NCI-H526 treated with DMSO at 0.1 percent for 48 hours (cell line): ENCODE measurements around the gene BAIAP2L2.

Source experiments
- DNase-seq: peaks from one replicate; lab custom pipeline; 2025; lab: John Stamatoyannopoulos, UW

The BAIAP2L2 gene

DNA sequence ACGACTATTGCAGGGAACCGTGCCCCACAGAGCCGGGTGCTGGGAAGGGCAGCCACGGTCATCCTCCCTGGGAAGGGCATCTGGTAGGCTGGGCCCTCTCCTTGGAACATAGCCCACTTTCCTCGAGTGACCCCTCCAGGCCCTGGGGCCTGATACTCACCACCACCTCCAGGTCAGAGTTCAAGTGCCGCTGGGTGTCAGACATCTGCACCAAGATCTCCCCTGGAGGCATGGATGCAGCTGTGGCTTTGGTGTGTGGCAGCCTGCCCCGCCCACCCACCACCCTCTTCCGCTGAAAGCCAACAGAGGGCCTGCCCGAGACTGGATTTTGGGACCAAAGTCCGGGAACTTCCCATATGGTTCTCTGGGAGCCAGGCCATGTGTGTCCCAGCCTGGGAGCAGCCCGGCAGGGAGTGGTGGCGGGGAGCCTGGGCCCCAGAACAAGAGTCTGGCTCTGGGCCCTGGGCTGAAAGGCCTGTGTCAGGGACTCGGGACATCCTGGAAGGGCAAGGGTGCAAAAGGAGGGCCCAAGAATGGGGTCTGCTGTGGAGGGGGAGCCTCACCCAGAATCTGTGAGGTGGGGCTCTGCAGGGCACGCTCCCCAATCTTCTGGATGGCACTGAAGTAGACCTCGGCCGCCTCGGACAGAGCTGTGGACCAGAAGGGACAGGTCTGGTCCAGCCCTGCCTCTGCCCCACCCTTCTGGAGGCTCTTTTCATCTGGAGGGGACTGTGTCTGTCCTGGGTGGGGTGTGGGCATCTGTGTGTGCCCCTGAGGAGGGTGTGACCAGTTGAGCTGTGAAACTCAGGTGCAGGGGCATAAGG lies 2.6 kb downstream of the BAIAP2L2 start:
- DNase-seq = no peak

- no peak for DNase-seq
Measured at GRCh38 chr22:38106814-38107578, 3.5 kb downstream of the BAIAP2L2 start.

- DNase-seq = no peak
Measured at GRCh38 chr22:38104084-38104483, 6.4 kb downstream of the BAIAP2L2 start.

DNA sequence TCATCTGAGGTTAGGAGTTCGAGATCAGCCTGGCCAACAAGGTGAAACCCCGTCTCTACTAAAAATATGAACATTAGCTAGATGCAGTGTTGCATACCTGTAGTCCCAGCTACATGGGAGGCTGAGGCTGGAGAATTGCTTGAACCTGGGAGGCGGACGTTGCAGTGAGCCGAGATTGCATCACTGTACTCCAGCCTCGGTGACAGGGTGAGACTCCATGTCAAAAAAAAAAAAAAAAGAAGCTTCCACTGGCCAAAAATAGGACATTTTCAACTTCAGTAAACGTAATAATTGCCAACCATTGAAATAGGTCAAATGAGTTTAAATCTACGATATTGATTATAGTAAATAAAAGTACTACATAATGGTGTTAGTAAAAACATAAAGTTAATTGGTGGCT lies 6.8 kb downstream of the BAIAP2L2 start:
- no peak for DNase-seq

GRCh38 chr22:38098410-38099249 lies 11.9 kb downstream of the BAIAP2L2 start:
- DNase-seq = no peak

- DNase-seq = no peak
Measured at GRCh38 chr22:38097557-38098409, 12.7 kb downstream of the BAIAP2L2 start.

DNA sequence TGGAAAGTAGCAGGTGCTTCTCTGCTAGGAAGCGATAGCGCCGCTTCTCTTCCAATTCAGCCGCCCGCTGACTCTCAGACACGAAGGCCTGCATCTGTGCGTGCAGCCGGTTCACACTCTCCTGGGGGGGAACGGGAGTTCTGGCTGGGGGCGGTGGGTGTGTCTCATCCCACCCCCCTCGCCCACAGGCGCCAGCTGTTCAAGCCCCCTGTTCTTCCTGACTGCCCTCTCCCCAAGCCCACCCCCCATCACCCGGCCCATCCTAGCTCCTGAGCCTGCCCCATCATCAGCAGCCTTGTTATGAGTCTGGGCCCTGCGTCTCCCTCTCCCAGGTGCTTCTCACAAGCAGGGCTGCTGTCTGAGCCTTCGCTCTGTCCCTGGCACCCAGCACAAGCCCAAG lies 13.4 kb downstream of the BAIAP2L2 start:
- DNase-seq = no peak

- DNase-seq = no peak
Measured at GRCh38 chr22:38089474-38089851, 21.0 kb downstream of the BAIAP2L2 start.

DNA sequence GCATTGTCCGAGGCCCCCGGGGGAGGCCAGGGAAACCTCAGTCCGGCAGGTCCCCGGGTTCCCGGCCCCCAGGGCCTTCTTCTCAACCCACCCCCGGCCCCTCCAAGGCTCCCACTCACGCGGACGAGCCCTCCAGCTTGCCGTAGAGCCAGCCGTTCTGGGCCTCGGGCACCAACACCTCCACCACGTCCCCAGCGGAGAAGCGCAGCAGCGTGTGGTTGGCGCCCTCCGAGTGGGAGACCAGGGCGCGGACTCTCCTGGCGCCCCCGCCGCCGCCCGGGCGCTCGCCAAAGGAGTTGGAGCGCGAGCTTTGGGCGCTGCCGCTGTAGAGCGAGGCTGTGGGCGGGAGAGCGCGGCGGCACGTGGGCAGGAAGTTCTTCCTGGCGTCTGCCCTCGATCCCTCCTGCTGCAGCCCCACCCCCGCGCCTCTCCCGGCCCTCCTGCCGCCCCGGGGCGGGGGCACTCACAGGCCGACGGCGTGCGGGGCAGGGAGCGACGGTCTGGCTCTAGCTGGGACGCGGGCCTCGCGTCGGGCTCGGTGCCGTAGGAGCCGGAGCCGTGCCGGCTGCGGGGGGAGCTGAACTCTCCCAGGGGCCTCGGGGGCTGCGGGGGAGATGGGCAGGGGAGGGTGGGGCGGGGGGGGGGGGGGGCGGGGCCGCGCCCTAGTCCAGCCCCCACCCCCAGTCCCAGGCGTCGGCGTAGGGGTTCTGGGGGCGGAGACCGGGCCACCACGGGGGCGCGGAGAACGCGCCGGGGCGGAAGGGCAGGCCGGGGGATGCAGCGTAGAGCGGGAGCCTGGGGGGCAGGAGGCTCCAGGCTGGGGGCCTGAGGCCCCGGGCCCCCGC lies 21.6 kb downstream of the BAIAP2L2 start:
- DNase-seq = no peak

DNA sequence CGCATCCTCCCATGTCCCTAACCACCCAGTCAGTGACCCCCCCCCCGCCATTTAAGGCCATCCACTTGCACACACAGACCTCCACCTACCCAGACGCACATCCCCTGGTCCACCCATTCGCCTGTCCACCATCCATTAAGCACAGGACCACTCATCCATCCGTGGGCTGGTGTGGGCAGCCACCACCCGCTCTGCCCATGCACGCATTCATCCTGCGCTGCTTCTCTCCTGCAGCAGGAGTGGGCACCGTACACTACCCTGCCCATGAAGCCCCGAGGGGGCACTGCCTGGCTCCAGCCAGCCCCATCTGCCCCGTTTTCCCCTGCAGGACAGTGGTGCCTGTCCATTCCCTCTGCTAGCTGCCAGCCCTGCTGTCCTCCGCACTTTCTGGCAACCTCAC lies 22.6 kb downstream of the BAIAP2L2 start:
- DNase-seq = no peak

- DNase-seq = no peak
Measured at GRCh38 chr22:38086942-38087341, 23.5 kb downstream of the BAIAP2L2 start.

GRCh38 chr22:38086001-38086845 lies 24.3 kb downstream of the BAIAP2L2 start:
- no peak for DNase-seq

GRCh38 chr22:38085501-38085900 lies 25.0 kb downstream of the BAIAP2L2 start:
- DNase-seq = no peak

DNA sequence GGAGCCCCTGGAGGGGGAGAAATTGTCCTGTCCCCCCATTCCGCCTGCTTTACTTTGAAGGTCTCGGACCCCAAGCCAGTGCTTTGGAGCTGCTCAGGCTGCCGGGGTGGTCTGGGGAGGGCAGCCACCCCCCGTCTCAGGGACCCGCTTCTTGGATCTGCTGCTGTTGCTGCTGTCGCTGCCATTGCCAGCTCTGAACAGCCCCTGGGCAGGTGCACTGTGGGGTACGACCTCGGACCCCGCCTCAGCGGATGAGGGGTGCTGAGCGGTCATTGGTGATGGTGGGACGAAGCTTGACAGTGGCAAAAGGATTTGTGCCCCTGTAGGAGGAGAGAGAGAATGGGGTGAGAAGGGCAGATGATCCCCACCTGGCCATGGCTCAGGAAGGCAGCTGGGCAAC lies 25.4 kb downstream of the BAIAP2L2 start:
- no peak for DNase-seq

DNA sequence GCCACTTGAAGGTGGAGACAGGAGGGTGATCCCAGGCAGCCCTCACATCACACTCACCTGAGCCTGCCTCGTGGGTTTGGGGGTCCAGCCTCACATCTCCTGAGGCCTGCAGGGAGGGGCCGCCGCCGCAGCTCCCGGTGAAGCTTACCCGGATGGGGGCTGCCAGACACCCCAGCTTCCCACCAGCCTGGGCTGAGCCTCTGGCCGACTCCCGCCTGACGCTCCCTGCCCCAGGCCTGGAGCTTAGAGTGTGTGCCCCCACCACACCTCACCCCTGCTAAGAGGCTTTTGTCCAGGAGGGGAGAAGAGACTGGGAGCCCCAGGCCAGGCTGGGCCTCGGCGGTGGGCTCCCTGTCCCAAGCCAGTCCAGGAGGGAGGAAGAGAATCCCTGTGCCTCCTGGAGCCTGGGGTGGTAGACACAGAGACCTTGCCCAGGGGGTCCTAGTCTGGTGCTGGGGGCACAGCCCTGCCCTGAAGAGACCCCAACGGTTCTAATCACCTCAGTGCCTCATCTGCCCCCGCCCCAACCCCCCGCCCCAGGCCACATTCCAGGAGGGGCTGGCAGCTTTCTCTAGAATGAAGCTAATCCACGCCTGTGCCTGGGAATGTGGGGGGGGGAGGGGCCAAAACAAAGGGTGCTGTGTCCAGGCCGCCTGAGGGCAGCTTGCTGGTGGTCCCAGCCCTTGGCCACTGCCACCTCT lies 26.4 kb downstream of the BAIAP2L2 start, which contains the start of gene SLC16A8:
Gene SLC16A8 (minus strand): TSS at position 254 of the 701 bp plus-strand sequence. CDS start 1,311 bp downstream, outside the sequence.
- DNase-seq = no peak

DNA sequence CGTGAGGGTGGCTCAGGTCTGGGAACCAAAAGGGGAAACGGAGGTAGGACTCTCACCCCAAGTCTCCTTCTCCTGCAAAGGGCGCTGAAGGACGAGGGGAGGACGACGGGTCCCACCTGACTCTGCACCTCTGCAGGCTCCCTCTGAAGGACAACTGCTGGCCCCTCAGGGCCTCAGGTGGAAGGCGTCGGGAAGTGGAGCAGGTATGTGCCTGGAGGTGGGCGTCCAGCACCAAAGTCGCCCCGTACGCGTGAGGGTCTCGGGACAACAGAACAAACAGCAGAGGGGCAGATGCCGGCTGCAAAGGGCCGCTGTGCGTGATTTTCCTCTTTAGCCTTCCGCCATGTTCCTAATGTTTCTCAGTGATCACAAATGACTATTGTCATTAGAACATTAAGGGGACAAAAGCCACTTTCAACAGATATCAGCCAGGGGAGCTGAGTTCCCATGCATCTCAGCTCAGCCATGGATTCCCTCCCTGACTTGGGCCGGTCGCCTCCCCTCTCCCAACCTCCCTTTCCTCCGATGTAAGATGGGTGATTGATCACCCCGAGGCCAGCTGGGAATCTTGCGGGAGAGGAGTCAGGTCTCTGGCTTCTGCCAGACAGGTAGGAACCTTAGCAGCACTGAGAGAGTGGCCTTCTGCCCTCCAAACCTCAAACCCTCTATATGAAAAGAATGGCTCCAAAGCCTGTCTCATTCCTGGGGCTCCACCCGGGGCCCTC lies 27.3 kb downstream of the BAIAP2L2 start:
- DNase-seq = no peak

DNA sequence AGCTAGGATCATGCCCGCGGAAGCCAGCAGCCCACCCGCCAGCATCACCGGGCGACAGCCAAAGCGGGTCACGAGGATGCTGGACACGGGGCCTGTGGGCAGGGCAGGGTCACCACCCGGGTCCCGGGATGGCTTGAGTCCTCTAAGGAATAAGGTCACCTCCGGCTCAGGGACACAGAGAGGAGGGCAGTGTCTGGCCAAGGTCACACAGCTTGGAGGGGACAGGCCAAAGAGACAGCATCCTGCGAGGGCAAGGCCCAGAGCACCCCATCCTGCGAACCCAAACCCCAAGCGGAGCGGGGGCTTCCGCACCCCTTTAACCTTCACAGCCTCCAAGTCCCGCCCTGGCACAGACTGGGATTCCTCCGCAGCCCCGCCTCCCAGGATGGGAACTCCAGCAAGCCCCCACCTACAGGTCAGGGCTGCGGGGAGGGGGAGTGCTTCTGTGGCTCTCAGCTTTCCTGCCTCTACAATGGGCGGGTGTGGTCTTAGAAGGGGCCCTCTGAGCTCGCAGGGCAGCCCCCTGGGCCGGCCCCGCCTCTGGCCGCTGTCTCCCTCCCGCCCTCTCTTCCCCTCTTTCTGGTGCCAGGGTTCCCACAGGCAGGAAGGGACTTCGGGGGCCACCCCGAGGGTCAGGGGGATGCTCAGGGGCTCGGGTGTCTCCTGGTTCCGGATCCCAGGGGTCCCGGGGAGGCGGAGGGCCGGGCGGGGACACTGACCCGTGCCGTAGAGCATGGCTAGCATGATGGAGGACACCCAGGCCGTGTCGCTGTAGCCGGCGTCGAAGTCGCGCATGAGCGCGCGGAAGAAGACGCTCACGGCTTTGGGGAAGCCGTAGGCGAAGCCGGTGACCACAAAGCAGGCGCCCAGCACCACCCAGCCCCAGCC lies 28.3 kb downstream of the BAIAP2L2 start:
- no peak for DNase-seq
